C4-2B (cell line): ENCODE results near the gene NCOA3.

Experiments
- ZFX ChIP-seq: fragments of 450-650 bp; IDR thresholded peaks from 2 replicates; pipeline ENCODE4 v1.6.1; 2017
- TF ChIP-seq, protein P1 (sequence below): fragments of 450-650 bp; conservative IDR thresholded peaks from 2 replicates; pipeline ENCODE4 v1.5.1; 2017; ENCODE audit warnings: mild to moderate bottlenecking

- TF ChIP-seq, protein P1, sequence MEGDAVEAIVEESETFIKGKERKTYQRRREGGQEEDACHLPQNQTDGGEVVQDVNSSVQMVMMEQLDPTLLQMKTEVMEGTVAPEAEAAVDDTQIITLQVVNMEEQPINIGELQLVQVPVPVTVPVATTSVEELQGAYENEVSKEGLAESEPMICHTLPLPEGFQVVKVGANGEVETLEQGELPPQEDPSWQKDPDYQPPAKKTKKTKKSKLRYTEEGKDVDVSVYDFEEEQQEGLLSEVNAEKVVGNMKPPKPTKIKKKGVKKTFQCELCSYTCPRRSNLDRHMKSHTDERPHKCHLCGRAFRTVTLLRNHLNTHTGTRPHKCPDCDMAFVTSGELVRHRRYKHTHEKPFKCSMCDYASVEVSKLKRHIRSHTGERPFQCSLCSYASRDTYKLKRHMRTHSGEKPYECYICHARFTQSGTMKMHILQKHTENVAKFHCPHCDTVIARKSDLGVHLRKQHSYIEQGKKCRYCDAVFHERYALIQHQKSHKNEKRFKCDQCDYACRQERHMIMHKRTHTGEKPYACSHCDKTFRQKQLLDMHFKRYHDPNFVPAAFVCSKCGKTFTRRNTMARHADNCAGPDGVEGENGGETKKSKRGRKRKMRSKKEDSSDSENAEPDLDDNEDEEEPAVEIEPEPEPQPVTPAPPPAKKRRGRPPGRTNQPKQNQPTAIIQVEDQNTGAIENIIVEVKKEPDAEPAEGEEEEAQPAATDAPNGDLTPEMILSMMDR, result no peak
- TF ChIP-seq ZFX, result no peak
Observed at GRCh38 chr20:47578543-47578942, 76.9 kb downstream of the NCOA3 start.
